HG03135 (cell line): ENCODE results near the gene ST8SIA2.

Source experiments
- ATAC-seq: cut with Tn5 transposase; IDR thresholded peaks from one replicate; pipeline ENCODE4 v1.9.1; 2021; ENCODE audit warnings: mild to moderate bottlenecking, moderate library complexity; ENCODE audit not compliant: unreplicated experiment

ST8SIA2 gene

GRCh38 chr15:92480361-92480760 is 86.7 kb downstream of the ST8SIA2 start:
- ATAC-seq, result no peak

- no peak for ATAC-seq
Observed at GRCh38 chr15:92485441-92485840, 91.8 kb downstream of the ST8SIA2 start.

- no peak for ATAC-seq
Observed at GRCh38 chr15:92492551-92493115, 99.0 kb downstream of the ST8SIA2 start.

GRCh38 chr15:92494806-92495336 is 101.2 kb downstream of the ST8SIA2 start:
- ATAC-seq, result no peak

- ATAC-seq, result no peak
Observed at GRCh38 chr15:92495446-92495845, 101.8 kb downstream of the ST8SIA2 start.

GRCh38 chr15:92499731-92500530 is 106.2 kb downstream of the ST8SIA2 start:
- no peak for ATAC-seq

- no peak for ATAC-seq
Observed at GRCh38 chr15:92502336-92502735, 108.7 kb downstream of the ST8SIA2 start.

- no peak for ATAC-seq
Observed at GRCh38 chr15:92502930-92503857, 109.5 kb downstream of the ST8SIA2 start.

- ATAC-seq, result no peak
Observed at GRCh38 chr15:92503889-92504288, 110.2 kb downstream of the ST8SIA2 start.

- no peak for ATAC-seq
Observed at GRCh38 chr15:92505611-92506010, 111.9 kb downstream of the ST8SIA2 start.

GRCh38 chr15:92506506-92506905 is 112.8 kb downstream of the ST8SIA2 start:
- no peak for ATAC-seq

- no peak for ATAC-seq
Observed at GRCh38 chr15:92510163-92510882, 116.6 kb downstream of the ST8SIA2 start.
